Gastrocnemius medialis (tissue), 4 donors: ENCODE results near the gene NECAP2.

Experiments
- POLR2A ChIP-seq, 2 donors: fragments of 450-650 bp; IDR thresholded peaks; one replicate each; pipeline ENCODE4 v1.6.1; 2017; ENCODE audit warnings: antibody characterized with exemption in 2 of 2, mild to moderate bottlenecking in 2 of 2, moderate library complexity in 2 of 2
- TF ChIP-seq, protein P1 (sequence below), 5 experiments: fragments of 450-650 bp in 3 of 5; fragments of 200-600 bp in 2 of 5; sonication (generic) in 2 of 5; IDR thresholded peaks in 4 of 5; conservative IDR thresholded peaks in 1 of 5; 1 replicate in 4 of 5; 2 replicates in 1 of 5; pipeline ENCODE4 v1.5.1; 2016 to 2019; ENCODE audit warnings: antibody characterized with exemption in 5 of 5, mild to moderate bottlenecking in 3 of 5, moderate library complexity in 3 of 5

- TF ChIP-seq, protein P1, sequence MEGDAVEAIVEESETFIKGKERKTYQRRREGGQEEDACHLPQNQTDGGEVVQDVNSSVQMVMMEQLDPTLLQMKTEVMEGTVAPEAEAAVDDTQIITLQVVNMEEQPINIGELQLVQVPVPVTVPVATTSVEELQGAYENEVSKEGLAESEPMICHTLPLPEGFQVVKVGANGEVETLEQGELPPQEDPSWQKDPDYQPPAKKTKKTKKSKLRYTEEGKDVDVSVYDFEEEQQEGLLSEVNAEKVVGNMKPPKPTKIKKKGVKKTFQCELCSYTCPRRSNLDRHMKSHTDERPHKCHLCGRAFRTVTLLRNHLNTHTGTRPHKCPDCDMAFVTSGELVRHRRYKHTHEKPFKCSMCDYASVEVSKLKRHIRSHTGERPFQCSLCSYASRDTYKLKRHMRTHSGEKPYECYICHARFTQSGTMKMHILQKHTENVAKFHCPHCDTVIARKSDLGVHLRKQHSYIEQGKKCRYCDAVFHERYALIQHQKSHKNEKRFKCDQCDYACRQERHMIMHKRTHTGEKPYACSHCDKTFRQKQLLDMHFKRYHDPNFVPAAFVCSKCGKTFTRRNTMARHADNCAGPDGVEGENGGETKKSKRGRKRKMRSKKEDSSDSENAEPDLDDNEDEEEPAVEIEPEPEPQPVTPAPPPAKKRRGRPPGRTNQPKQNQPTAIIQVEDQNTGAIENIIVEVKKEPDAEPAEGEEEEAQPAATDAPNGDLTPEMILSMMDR (IDR thresholded peaks at IDR 0.05 in 4 of 5, conservative IDR thresholded peaks at IDR 0.05 in 1 of 5) = no peak
- TF ChIP-seq POLR2A (IDR thresholded peaks at IDR 0.05) = no peak
Observed at GRCh38 chr1:16409536-16410152, 30.9 kb upstream of the NECAP2 start.
